ENCODE data around the gene PLPP7. TPM values are rescaled to one million over a fixed set of nuclear protein-coding genes. Genes with fewer than 3 reads are reported as not detected.
"Not testable (repeated sequence)": the region's sequence is repeated elsewhere in the genome, so short reads cannot be mapped to it uniquely, and the experiment has no call there.

Gene PLPP7
- polyA plus RNA-seq, 6 donors from 2014 or later = 0.78 to 2.0 (median 1.2) TPM; not detected in 1

DNA sequence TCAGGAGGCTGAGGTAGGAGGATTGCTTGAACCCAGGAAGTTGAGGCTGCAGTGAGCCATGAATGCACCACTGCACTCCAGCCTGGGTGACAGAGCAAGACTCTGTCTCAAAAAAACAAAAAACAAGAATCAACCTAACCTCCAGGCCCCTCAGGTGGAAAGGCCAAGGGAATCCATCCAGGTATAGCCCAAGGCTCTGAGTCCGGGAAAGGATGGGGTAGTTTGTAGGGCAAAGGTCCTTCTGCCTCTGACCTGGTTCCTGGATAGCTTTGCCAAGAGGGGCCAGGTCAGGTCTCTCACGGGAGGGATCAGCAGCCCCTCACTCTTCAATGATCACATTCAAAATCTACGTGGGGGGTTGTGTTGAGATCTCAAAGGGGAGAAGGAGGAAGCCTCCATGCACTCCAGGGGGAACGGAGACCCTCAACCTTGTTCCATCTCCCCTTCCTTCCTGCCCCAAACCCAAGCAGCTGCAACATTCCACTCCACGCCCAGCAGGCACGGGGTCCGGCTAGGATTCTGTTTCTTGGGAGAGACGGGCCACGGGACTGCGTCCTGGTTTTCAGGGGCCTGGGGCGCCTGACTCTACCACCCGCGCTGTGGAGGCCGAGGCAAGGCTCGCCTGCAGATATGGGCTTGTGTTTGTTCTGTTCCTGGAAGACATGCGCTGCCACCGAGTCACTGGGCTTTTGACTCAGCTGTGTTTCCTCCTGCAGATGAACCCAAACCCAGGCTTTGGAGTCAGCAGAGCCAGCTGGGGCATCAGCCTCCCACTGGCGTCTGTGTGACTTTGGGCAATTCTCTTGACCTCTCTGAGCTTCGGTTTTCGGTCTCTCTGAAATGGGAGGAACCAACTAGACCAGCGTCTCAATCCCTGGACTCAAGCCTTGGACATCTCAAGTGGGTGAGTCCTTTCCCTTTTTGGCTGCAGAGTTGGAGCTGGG is 35.5 kb downstream of the PLPP7 start:
- peaks cover 3 to 14% (median 7%) of the 10 kb centered on the region in 3 donors for H3K27me3 Mint-ChIP-seq
- H3K9me3 Mint-ChIP-seq = no peaks in the 10 kb centered on the region
- H3K4me1 Mint-ChIP-seq = no peaks in the 10 kb centered on the region
- no peak overlapping the region for H3K27ac Mint-ChIP-seq
- no peaks in the 10 kb centered on the region for H3K36me3 Mint-ChIP-seq
- DNase-seq (no peak), ATAC-seq (ENCODE audit: low read depth in 2 of 2) (no peak)
- H3K4me3 Mint-ChIP-seq = peak overlapping the region in 1 of 8 donors; percentile 3

DNA sequence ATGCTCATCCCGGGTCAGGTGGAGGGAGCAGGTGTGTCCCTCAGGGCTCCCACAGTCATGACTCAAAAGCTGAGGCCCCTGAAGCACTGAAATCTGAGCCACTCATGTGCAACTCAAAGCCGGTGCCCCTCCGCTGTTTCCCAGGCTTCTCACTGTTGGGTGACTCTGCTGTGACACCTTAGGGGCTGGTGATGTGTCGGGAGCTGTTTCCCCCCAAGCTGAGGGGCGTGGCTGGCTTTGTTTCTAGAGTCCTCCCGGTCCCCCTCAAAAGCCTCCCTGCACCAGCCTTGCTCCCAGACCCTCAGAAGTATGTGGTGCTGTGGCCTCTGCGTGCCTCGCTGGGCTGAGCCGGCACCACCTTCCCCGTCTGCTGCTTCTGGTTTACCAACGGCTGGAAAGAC is 39.7 kb downstream of the PLPP7 start:
- ATAC-seq (ENCODE audit: low read depth in 2 of 2) (no peak), DNase-seq (no peak)
- H3K4me3 Mint-ChIP-seq = no peak overlapping the region
- no peaks in the 10 kb centered on the region for H3K9me3 Mint-ChIP-seq
- peaks cover 0 to 14% (median 7%) of the 10 kb centered on the region in 3 donors for H3K27me3 Mint-ChIP-seq
- H3K27ac Mint-ChIP-seq = no peak overlapping the region
- no peaks in the 10 kb centered on the region for H3K36me3 Mint-ChIP-seq
- no peaks in the 10 kb centered on the region for H3K4me1 Mint-ChIP-seq

DNA sequence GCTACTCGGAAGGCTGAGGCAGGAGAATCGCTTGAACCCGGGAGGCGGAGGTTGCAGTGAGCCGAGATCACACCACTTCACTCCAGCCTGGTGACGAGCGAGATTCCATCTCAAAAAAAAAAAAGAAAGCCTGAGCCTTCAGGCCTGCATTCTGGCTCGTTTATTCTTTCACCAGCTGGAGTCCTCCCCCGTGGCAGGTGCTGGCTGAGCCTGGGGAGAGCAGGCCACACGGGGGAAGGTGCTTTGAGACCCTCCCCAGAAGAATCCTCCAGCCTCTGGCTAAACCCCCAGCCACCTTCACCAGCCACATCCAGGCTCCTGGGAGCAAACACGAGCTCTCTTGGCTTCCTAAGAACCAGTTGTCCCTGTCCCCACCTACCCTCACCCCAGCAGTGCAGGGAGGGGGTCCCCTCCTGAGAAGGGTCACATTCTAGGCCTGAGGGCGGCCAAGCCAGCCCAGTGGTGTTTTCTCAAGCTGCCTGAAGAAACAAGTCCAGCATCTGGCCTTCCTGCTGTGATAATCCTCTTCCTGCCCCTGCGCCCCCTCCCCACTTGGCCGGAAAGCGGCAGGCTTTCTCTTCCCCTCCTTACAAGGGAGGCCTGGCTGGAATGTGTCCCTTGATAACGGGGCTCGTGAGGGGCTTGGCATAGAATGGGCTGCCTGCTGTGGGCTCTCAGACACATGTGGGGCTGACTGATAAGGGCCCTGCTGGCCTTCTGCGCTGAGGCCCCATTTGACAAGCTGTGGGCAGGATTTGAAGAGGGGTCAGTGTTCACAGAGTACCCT is 41.5 kb downstream of the PLPP7 start:
- Mint-ChIP-seq H3K36me3 (no peaks in the 10 kb centered on the region), H3K27ac (no peak overlapping the region), H3K4me3 (no peak overlapping the region), H3K27me3 (peaks cover 0 to 15% (median 7%) of the 10 kb centered on the region in 3 donors), H3K9me3 (no peaks in the 10 kb centered on the region), H3K4me1 (peaks cover under 1% of the 10 kb centered on the region in 3 donors)
- no peak for ATAC-seq (ENCODE audit: low read depth in 2 of 2)
- DNase-seq = no peak

- peaks cover 0 to 20% (median 14%) of the 10 kb centered on the region in 3 donors for H3K27me3 Mint-ChIP-seq
- H3K4me1 Mint-ChIP-seq; ATAC-seq (ENCODE audit: low read depth in 2 of 2); H3K4me3 Mint-ChIP-seq; H3K36me3 Mint-ChIP-seq; DNase-seq; H3K9me3 Mint-ChIP-seq; H3K27ac Mint-ChIP-seq: not testable (repeated sequence)
Observed at GRCh38 chr9:131331996-131332395, 42.5 kb downstream of the PLPP7 start.

DNA sequence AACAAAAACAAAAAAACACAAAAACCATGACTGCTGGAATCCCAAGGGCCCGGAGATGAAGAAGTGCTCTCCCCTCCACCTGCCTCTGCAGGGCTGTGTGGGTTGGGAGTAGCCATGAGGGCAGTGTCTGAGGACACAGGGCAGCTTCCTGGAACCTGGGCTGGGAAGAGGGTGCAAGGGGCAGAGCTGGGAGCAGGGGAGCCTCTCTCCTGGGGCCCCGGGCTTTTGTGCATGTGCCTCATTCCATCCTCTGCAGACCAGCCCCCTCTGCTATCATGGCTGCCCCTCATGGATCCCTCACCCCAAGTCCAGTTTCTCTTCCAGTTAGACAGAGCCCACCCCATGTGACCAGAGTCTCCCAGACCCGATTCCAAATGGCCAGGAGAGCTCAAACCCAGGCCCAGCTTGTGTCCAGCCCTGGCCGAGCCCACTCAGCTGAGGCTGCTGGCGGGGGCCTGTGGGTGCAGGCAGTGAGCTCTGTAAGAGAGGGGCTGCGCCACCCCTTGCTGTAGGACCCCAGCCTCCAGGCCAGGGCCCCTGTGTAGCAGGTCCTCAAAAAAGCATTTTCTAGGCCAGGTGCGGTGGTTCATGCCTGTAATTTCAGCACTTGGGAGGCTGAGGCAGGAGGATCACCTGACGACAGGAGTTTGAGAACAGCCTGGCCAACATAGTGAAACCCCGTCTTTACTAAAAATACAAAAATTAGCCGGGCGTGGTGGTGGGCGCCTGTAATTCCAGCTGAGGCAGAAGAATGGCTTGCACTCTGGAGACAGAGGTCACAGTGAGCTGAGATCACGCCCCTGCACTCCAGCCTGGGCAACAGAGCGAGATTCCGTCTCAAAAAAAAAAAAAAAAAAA is 44.5 kb downstream of the PLPP7 start:
- no peak for ATAC-seq (ENCODE audit: low read depth in 2 of 2)
- Mint-ChIP-seq H3K4me3 (no peak overlapping the region), H3K27me3 (peaks cover 0 to 11% (median 11%) of the 10 kb centered on the region in 3 donors), H3K9me3 (no peaks in the 10 kb centered on the region), H3K27ac (no peak overlapping the region), H3K36me3 (no peaks in the 10 kb centered on the region), H3K4me1 (peaks cover 3 to 5% (median 4%) of the 10 kb centered on the region in 3 donors)
- no peak for DNase-seq

DNA sequence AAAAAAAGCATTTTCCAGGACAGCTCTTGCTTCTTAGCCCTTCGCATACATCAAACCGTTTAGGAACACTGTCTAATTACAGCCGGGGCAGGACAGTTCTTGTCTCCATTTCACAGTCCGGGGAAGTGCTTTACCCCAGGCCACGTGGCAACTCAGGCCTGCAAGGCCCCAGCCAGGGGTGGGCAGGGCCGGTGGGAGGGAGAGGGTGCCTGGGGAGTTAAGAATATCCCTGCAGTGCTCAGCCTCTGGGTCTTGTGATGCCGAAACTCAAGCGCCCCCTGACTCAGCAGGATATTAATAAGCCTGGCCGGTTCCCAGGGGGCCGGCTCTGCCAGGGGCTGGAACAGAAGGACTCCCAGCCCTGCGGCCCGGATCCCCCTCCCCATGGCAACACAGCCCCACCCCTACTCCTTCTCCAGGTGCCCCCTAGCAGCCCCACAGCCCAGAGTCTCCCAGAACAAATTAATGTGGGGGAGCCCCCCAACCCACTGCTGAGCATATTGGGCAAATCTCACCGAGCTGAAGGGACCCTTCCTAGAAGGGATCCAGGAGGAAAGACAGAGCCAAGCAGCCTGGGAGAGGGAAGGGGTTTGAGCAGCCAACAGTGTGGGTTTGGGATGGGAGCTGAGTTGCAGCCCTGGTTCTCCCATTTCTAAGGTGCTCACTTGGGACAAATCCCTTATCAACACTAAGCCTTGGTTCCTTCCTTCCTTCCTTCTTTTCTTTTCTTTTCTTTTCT is 45.3 kb downstream of the PLPP7 start:
- peaks cover 3 to 5% (median 4%) of the 10 kb centered on the region in 3 donors for H3K4me1 Mint-ChIP-seq
- DNase-seq (no peak), ATAC-seq (ENCODE audit: low read depth in 2 of 2) (no peak)
- H3K36me3 Mint-ChIP-seq = no peaks in the 10 kb centered on the region
- peaks cover 0 to 7% (median 5%) of the 10 kb centered on the region in 3 donors for H3K27me3 Mint-ChIP-seq
- H3K4me3 Mint-ChIP-seq = no peak overlapping the region
- no peak overlapping the region for H3K27ac Mint-ChIP-seq
- no peaks in the 10 kb centered on the region for H3K9me3 Mint-ChIP-seq

DNA sequence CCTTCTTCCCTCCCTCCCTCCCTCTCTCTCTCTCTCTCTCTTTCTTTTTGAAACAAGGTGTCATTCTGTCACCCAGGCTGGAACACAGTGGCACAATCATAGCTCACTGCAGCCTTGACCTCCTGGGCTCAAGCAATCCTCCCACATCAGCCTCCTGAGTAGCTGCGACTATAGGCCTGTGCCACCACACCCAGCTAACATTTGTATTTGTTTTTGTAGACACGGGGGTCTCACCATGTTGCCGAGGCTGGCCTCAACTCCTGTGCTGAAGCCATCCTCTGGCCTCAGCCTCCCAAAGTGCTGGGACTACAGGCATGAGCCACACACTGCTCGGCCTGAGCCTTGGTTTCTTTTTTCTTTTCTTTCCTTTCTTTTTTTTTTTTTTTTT is 45.8 kb downstream of the PLPP7 start:
- Mint-ChIP-seq H3K36me3 (no peaks in the 10 kb centered on the region), H3K9me3 (no peaks in the 10 kb centered on the region), H3K27me3 (peaks cover 0 to 7% (median 5%) of the 10 kb centered on the region in 3 donors), H3K4me1 (peaks cover 3 to 5% (median 4%) of the 10 kb centered on the region in 3 donors), H3K27ac (no peak overlapping the region), H3K4me3 (no peak overlapping the region)
- ATAC-seq (ENCODE audit: low read depth in 2 of 2) (no peak), DNase-seq (no peak)

DNA sequence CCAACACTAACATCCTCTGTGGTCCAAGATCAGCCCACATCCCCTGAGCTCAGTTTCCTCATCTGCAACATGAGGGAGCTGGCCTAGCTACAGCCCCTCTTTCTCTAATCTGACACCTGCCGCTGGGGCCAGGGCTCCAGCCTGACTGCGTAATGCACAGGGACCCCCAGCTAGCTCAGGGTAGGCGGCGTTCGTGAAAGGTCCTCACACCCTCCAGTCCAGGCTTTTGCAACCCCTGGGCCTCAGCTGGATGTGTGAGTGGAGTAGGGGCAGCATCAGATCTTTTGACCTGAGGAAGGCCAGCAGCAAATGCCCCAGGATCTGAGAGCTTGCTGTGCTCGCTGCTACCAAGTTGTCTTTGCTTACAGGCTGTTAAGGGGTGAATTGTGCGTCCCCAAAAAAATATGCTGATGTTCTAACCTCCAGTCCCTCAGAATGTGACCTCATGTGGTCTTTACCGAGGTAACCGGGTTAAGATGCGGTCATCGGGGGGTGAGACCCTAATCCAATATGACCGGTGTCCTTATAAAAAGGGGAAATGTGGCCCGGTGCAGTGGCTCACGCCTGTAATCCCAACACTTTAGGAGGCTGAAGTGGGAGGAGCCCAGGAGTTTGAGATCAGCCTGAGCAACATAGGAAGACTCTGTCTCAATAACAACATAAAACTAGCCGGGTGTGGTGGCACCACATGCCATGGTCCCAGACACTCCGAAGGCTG is 47.8 kb downstream of the PLPP7 start:
- Mint-ChIP-seq H3K9me3 (no peaks in the 10 kb centered on the region), H3K4me1 (peaks cover 3 to 5% (median 4%) of the 10 kb centered on the region in 3 donors), H3K36me3 (no peaks in the 10 kb centered on the region), H3K27me3 (peaks cover 0 to 10% (median 7%) of the 10 kb centered on the region in 3 donors), H3K27ac (peak overlapping the region in 3 of 6 donors; percentile 49 to 97 (median 69)), H3K4me3 (no peak overlapping the region)
- no peak for DNase-seq
- ATAC-seq (ENCODE audit: low read depth in 2 of 2) = no peak

DNA sequence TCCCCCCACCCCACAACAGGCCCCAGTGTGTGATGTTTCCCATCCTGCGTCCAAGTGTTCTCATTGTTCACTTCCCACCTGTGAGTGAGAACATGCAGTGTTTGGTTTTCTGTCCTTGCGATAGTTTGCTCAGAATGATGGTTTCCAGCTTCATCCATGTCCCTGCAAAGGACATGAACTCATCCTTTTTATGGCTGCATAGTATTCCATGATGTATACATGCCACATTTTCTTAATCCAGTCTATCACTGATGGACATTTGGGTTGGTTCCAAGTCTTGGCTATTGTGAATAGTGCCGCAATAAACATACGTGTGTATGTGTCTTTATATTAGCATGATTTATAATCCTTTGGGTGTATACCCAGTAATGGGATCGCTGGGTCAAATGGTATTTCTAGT is 49.7 kb downstream of the PLPP7 start:
- H3K4me3 Mint-ChIP-seq; H3K9me3 Mint-ChIP-seq; H3K36me3 Mint-ChIP-seq; DNase-seq; ATAC-seq (ENCODE audit: low read depth in 2 of 2); H3K27ac Mint-ChIP-seq; H3K4me1 Mint-ChIP-seq: not testable (repeated sequence)
- H3K27me3 Mint-ChIP-seq = peaks cover 0 to 21% (median 14%) of the 10 kb centered on the region in 3 donors

GRCh38 chr9:131344931-131345535 is 55.5 kb downstream of the PLPP7 start:
- not testable (repeated sequence) for H3K4me3 Mint-ChIP-seq; H3K9me3 Mint-ChIP-seq; ATAC-seq (ENCODE audit: low read depth in 2 of 2); DNase-seq; H3K36me3 Mint-ChIP-seq; H3K4me1 Mint-ChIP-seq
- Mint-ChIP-seq H3K27ac (peak overlapping the region in 1 of 6 donors; percentile 64), H3K27me3 (peaks cover 4 to 21% (median 8%) of the 10 kb centered on the region in 3 donors)

DNA sequence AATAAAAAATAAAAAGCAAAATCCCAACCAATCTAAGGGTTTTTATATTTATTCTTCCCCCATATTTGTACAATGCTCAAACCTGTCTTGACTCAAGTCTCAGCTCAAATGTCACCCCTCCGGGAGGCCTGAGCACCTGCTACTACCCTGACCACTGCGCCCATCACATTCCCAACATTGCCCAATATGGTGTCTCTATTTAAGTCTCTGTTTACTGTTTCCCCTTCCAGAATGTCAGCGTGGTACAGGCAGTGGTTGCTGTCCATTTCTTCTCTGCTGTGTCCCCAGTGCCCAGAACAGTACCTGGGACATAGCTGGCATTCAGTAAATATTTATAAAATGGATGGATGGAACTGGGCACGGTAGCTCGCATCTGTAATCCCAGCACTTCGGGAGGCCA is 57.0 kb downstream of the PLPP7 start:
- H3K4me1 Mint-ChIP-seq = peaks cover 9 to 11% (median 11%) of the 10 kb centered on the region in 3 donors
- peaks cover 4 to 19% (median 8%) of the 10 kb centered on the region in 3 donors for H3K27me3 Mint-ChIP-seq
- H3K9me3 Mint-ChIP-seq = no peaks in the 10 kb centered on the region
- no peaks in the 10 kb centered on the region for H3K36me3 Mint-ChIP-seq
- peak overlapping the region in 1 of 8 donors; percentile 47 for H3K4me3 Mint-ChIP-seq
- no peak overlapping the region for H3K27ac Mint-ChIP-seq
- DNase-seq (no peak), ATAC-seq (ENCODE audit: low read depth in 2 of 2) (no peak)
